ENCODE results near the gene TEX13B. TPM values are rescaled to one million over a fixed set of nuclear protein-coding genes. Genes with fewer than 3 reads are reported as not detected.

Gene TEX13B
- polyA plus RNA-seq, 1 donor from 2014 or later, result not detected

GRCh38 chrX:107985033-107985432 lies 2.9 kb upstream of the TEX13B start:
- H3K9me3 ChIP-seq (ENCODE audit: low read length), result no peaks in the 10 kb centered on the region
- H3K9me2 ChIP-seq (ENCODE audit: insufficient read depth, low read length), result no peaks in the 10 kb centered on the region
- TF ChIP-seq SMC3 (conservative IDR thresholded peaks at IDR 0.05; ENCODE audit: poor library complexity), result no peak
- TF ChIP-seq RAD21 (conservative IDR thresholded peaks at IDR 0.05), result no peak
- no peak for TF ChIP-seq EP300 (conservative IDR thresholded peaks at IDR 0.05; ENCODE audit: poor library complexity, severe bottlenecking)
- no peak for TF ChIP-seq TAF1 (IDR thresholded peaks at IDR 0.05; ENCODE audit: low read depth)
- TF ChIP-seq REST (IDR thresholded peaks at IDR 0.05; ENCODE audit: borderline replicate concordance), result no peak
- no peak for TF ChIP-seq MXI1 (conservative IDR thresholded peaks at IDR 0.05; ENCODE audit: poor library complexity, severe bottlenecking)
- TF ChIP-seq CTCF (IDR thresholded peaks at IDR 0.05; ENCODE audit: poor library complexity, severe bottlenecking), result no peak
- no peak for TF ChIP-seq EZH2 (IDR thresholded peaks at IDR 0.05; ENCODE audit: borderline replicate concordance, insufficient read depth, low read length, poor library complexity, severe bottlenecking)
- no peak for TF ChIP-seq POLR2AphosphoS5 (IDR thresholded peaks at IDR 0.05)
- no peaks in the 10 kb centered on the region for H3K27me3 ChIP-seq (ENCODE audit: insufficient read depth, low read depth, low read length)
- no peak overlapping the region for H2AFZ ChIP-seq (ENCODE audit: low read depth, low read length)
- no peaks in the 10 kb centered on the region for H4K20me1 ChIP-seq (ENCODE audit: insufficient read depth)
- no peak overlapping the region for H3K27ac ChIP-seq (ENCODE audit: low read length)
- no peak overlapping the region for H3K4me2 ChIP-seq (ENCODE audit: low read length)
- H3F3A ChIP-seq (ENCODE audit: insufficient read depth, low read length, poor library complexity, severe bottlenecking), result no peaks in the 10 kb centered on the region
- H3K36me3 ChIP-seq (ENCODE audit: insufficient read depth, low read length), result no peaks in the 10 kb centered on the region
- no peak overlapping the region for H3K9ac ChIP-seq (ENCODE audit: low read length)
- H3K79me2 ChIP-seq (replicated peaks; ENCODE audit: insufficient read depth, low read length), result no peaks in the 10 kb centered on the region
- H3K4me3 ChIP-seq (ENCODE audit: low read length), result no peak overlapping the region

GRCh38 chrX:107979534-107979933 lies 2.6 kb downstream of the TEX13B start:
- TF ChIP-seq EZH2 (IDR thresholded peaks at IDR 0.05; ENCODE audit: borderline replicate concordance, insufficient read depth, low read length, poor library complexity, severe bottlenecking), result no peak
- no peak for TF ChIP-seq EP300 (conservative IDR thresholded peaks at IDR 0.05; ENCODE audit: poor library complexity, severe bottlenecking)
- no peak for TF ChIP-seq RAD21 (conservative IDR thresholded peaks at IDR 0.05)
- no peak for TF ChIP-seq REST (IDR thresholded peaks at IDR 0.05; ENCODE audit: borderline replicate concordance)
- TF ChIP-seq POLR2AphosphoS5 (IDR thresholded peaks at IDR 0.05), result no peak
- no peak for TF ChIP-seq TAF1 (IDR thresholded peaks at IDR 0.05; ENCODE audit: low read depth)
- TF ChIP-seq CTCF (IDR thresholded peaks at IDR 0.05; ENCODE audit: poor library complexity, severe bottlenecking), result no peak
- TF ChIP-seq SMC3 (conservative IDR thresholded peaks at IDR 0.05; ENCODE audit: poor library complexity), result no peak
- TF ChIP-seq MXI1 (conservative IDR thresholded peaks at IDR 0.05; ENCODE audit: poor library complexity, severe bottlenecking), result no peak
- no peaks in the 10 kb centered on the region for H3F3A ChIP-seq (ENCODE audit: insufficient read depth, low read length, poor library complexity, severe bottlenecking)
- H3K4me3 ChIP-seq (ENCODE audit: low read length), result no peak overlapping the region
- H4K20me1 ChIP-seq (ENCODE audit: insufficient read depth), result no peaks in the 10 kb centered on the region
- H3K4me2 ChIP-seq (ENCODE audit: low read length), result no peak overlapping the region
- H3K9me2 ChIP-seq (ENCODE audit: insufficient read depth, low read length), result no peaks in the 10 kb centered on the region
- H2AFZ ChIP-seq (ENCODE audit: low read depth, low read length), result no peak overlapping the region
- H3K9me3 ChIP-seq (ENCODE audit: low read length), result no peaks in the 10 kb centered on the region
- H3K27me3 ChIP-seq (ENCODE audit: insufficient read depth, low read depth, low read length), result no peaks in the 10 kb centered on the region
- no peak overlapping the region for H3K27ac ChIP-seq (ENCODE audit: low read length)
- no peak overlapping the region for H3K9ac ChIP-seq (ENCODE audit: low read length)
- no peaks in the 10 kb centered on the region for H3K36me3 ChIP-seq (ENCODE audit: insufficient read depth, low read length)
- H3K79me2 ChIP-seq (replicated peaks; ENCODE audit: insufficient read depth, low read length), result no peaks in the 10 kb centered on the region
